Measurements from ENCODE around the gene DRD3.

DNA sequence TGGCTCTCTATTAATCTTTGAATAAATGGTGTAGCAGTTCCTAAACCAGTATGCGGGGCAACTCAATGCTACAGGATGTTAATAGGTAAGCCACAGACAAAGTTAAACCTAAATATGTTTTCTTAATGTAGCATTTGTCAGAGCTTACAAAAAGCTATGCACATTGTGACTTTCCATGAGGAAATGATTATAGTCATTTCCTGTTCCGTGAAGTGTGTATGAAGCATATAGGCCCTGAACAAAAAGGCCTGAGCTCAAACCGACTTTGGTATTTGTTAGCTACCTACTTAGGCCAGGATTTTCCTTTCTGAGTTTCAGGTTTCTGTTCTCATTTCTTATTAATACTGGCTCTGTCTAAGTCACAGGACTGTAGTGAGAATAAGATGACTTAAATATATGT, 44.3 kb upstream of the DRD3 start:
- TF ChIP-seq POLR2AphosphoS5 (IDR thresholded peaks at IDR 0.05; ENCODE audit: low read depth) (no peak), EZH2phosphoT487 (IDR thresholded peaks at IDR 0.05; ENCODE audit: unreplicated experiment) (no peak), EZH2 (IDR thresholded peaks at IDR 0.05; ENCODE audit: low read depth, unreplicated experiment) (no peak), STAT1 (IDR thresholded peaks at IDR 0.05; ENCODE audit: unreplicated experiment) (no peak), JUNB (IDR thresholded peaks at IDR 0.05; ENCODE audit: unreplicated experiment) (no peak), NANOG (IDR thresholded peaks at IDR 0.05; ENCODE audit: borderline replicate concordance) (no peak), ZNF331 (CRISPR knock-in tag; IDR thresholded peaks at IDR 0.05; ENCODE audit: low read depth) (no peak)
- TF ChIP-seq, protein P1, sequence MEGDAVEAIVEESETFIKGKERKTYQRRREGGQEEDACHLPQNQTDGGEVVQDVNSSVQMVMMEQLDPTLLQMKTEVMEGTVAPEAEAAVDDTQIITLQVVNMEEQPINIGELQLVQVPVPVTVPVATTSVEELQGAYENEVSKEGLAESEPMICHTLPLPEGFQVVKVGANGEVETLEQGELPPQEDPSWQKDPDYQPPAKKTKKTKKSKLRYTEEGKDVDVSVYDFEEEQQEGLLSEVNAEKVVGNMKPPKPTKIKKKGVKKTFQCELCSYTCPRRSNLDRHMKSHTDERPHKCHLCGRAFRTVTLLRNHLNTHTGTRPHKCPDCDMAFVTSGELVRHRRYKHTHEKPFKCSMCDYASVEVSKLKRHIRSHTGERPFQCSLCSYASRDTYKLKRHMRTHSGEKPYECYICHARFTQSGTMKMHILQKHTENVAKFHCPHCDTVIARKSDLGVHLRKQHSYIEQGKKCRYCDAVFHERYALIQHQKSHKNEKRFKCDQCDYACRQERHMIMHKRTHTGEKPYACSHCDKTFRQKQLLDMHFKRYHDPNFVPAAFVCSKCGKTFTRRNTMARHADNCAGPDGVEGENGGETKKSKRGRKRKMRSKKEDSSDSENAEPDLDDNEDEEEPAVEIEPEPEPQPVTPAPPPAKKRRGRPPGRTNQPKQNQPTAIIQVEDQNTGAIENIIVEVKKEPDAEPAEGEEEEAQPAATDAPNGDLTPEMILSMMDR (conservative IDR thresholded peaks at IDR 0.05; ENCODE audit: low read depth in 2 of 2): no peak
- TF ChIP-seq, protein P2, sequence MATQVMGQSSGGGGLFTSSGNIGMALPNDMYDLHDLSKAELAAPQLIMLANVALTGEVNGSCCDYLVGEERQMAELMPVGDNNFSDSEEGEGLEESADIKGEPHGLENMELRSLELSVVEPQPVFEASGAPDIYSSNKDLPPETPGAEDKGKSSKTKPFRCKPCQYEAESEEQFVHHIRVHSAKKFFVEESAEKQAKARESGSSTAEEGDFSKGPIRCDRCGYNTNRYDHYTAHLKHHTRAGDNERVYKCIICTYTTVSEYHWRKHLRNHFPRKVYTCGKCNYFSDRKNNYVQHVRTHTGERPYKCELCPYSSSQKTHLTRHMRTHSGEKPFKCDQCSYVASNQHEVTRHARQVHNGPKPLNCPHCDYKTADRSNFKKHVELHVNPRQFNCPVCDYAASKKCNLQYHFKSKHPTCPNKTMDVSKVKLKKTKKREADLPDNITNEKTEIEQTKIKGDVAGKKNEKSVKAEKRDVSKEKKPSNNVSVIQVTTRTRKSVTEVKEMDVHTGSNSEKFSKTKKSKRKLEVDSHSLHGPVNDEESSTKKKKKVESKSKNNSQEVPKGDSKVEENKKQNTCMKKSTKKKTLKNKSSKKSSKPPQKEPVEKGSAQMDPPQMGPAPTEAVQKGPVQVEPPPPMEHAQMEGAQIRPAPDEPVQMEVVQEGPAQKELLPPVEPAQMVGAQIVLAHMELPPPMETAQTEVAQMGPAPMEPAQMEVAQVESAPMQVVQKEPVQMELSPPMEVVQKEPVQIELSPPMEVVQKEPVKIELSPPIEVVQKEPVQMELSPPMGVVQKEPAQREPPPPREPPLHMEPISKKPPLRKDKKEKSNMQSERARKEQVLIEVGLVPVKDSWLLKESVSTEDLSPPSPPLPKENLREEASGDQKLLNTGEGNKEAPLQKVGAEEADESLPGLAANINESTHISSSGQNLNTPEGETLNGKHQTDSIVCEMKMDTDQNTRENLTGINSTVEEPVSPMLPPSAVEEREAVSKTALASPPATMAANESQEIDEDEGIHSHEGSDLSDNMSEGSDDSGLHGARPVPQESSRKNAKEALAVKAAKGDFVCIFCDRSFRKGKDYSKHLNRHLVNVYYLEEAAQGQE (IDR thresholded peaks at IDR 0.05; ENCODE audit: unreplicated experiment): no peak
- TF ChIP-seq, protein P3, sequence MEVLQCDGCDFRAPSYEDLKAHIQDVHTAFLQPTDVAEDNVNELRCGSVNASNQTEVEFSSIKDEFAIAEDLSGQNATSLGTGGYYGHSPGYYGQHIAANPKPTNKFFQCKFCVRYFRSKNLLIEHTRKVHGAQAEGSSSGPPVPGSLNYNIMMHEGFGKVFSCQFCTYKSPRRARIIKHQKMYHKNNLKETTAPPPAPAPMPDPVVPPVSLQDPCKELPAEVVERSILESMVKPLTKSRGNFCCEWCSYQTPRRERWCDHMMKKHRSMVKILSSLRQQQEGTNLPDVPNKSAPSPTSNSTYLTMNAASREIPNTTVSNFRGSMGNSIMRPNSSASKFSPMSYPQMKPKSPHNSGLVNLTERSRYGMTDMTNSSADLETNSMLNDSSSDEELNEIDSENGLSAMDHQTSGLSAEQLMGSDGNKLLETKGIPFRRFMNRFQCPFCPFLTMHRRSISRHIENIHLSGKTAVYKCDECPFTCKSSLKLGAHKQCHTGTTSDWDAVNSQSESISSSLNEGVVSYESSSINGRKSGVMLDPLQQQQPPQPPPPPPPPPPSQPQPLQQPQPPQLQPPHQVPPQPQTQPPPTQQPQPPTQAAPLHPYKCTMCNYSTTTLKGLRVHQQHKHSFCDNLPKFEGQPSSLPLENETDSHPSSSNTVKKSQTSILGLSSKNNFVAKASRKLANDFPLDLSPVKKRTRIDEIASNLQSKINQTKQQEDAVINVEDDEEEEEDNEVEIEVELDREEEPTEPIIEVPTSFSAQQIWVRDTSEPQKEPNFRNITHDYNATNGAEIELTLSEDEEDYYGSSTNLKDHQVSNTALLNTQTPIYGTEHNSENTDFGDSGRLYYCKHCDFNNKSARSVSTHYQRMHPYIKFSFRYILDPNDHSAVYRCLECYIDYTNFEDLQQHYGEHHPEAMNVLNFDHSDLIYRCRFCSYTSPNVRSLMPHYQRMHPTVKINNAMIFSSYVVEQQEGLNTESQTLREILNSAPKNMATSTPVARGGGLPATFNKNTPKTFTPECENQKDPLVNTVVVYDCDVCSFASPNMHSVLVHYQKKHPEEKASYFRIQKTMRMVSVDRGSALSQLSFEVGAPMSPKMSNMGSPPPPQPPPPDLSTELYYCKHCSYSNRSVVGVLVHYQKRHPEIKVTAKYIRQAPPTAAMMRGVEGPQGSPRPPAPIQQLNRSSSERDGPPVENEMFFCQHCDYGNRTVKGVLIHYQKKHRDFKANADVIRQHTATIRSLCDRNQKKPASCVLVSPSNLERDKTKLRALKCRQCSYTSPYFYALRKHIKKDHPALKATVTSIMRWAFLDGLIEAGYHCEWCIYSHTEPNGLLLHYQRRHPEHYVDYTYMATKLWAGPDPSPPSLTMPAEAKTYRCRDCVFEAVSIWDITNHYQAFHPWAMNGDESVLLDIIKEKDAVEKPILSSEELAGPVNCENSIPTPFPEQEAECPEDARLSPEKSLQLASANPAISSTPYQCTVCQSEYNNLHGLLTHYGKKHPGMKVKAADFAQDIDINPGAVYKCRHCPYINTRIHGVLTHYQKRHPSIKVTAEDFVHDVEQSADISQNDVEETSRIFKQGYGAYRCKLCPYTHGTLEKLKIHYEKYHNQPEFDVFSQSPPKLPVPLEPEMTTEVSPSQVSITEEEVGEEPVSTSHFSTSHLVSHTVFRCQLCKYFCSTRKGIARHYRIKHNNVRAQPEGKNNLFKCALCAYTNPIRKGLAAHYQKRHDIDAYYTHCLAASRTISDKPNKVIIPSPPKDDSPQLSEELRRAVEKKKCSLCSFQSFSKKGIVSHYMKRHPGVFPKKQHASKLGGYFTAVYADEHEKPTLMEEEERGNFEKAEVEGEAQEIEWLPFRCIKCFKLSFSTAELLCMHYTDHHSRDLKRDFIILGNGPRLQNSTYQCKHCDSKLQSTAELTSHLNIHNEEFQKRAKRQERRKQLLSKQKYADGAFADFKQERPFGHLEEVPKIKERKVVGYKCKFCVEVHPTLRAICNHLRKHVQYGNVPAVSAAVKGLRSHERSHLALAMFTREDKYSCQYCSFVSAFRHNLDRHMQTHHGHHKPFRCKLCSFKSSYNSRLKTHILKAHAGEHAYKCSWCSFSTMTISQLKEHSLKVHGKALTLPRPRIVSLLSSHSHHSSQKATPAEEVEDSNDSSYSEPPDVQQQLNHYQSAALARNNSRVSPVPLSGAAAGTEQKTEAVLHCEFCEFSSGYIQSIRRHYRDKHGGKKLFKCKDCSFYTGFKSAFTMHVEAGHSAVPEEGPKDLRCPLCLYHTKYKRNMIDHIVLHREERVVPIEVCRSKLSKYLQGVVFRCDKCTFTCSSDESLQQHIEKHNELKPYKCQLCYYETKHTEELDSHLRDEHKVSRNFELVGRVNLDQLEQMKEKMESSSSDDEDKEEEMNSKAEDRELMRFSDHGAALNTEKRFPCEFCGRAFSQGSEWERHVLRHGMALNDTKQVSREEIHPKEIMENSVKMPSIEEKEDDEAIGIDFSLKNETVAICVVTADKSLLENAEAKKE (CRISPR knock-in tag; IDR thresholded peaks at IDR 0.05): no peak
